ENCODE results near the gene RCBTB2. TPM values are rescaled to one million over a fixed set of nuclear protein-coding genes. Genes with fewer than 3 reads are reported as not detected.
A peak's percentile ranks its signal among the peaks of the same experiment; 100 is the strongest.

RCBTB2 gene
- total RNA-seq, 1 donor from 2014 or later: 4.3 TPM

DNA sequence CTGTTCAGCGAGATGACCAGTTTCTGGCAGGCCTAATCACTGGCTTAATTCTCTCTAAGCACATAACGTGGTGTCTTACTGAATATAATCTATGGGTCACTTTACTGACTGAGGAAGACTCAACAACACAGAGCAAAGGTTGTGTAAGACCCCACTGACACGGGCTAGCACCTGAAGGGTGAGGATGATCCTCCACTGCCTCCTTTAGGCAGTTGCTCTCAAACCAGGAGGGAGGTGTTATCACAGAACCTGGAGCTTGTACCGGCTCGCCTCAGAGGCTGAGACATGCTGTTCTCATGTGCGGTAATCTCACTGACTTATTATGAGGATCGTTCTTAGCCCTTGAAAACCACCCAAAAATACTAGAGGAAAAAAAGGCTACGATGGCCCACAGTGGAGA is 28.3 kb downstream of the RCBTB2 start:
- TF ChIP-seq EZH2 (IDR thresholded peaks at IDR 0.05; ENCODE audit: insufficient read depth, low read length): no peak
- TF ChIP-seq, protein P1, sequence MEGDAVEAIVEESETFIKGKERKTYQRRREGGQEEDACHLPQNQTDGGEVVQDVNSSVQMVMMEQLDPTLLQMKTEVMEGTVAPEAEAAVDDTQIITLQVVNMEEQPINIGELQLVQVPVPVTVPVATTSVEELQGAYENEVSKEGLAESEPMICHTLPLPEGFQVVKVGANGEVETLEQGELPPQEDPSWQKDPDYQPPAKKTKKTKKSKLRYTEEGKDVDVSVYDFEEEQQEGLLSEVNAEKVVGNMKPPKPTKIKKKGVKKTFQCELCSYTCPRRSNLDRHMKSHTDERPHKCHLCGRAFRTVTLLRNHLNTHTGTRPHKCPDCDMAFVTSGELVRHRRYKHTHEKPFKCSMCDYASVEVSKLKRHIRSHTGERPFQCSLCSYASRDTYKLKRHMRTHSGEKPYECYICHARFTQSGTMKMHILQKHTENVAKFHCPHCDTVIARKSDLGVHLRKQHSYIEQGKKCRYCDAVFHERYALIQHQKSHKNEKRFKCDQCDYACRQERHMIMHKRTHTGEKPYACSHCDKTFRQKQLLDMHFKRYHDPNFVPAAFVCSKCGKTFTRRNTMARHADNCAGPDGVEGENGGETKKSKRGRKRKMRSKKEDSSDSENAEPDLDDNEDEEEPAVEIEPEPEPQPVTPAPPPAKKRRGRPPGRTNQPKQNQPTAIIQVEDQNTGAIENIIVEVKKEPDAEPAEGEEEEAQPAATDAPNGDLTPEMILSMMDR (IDR thresholded peaks at IDR 0.05; ENCODE audit: insufficient read depth, low read depth, low read length): no peak
- Histone ChIP-seq H3K27ac (ENCODE audit: low read depth, low read length) (no peak overlapping the region), H3K4me3 (ENCODE audit: insufficient read depth, low read depth, low read length) (no peak overlapping the region), H3K36me3 (ENCODE audit: insufficient read depth, low read length) (no peaks in the 10 kb centered on the region), H3K79me2 (ENCODE audit: insufficient read depth, low read length) (no peaks in the 10 kb centered on the region), H3K9me3 (ENCODE audit: insufficient read depth, low read depth, low read length) (no peaks in the 10 kb centered on the region), H3K4me1 (ENCODE audit: insufficient read depth, low read length) (peaks cover 3% of the 10 kb centered on the region), H3K27me3 (ENCODE audit: insufficient read depth, low read length) (no peaks in the 10 kb centered on the region), H4K20me1 (ENCODE audit: insufficient read depth, low read length) (no peaks in the 10 kb centered on the region), H2AFZ (ENCODE audit: low read depth, low read length) (no peak overlapping the region), H3K9ac (ENCODE audit: low read length) (no peak overlapping the region), H3K4me2 (ENCODE audit: low read length) (no peak overlapping the region)
- Mint-ChIP-seq H3K27me3 (ENCODE audit: low read depth, unreplicated experiment) (no peaks in the 10 kb centered on the region), H3K9me3 (ENCODE audit: unreplicated experiment) (peaks cover 2% of the 10 kb centered on the region), H3K4me1 (ENCODE audit: low read depth, unreplicated experiment) (peaks cover 36% of the 10 kb centered on the region), H3K27ac (ENCODE audit: unreplicated experiment) (no peak overlapping the region), H3K4me3 (ENCODE audit: unreplicated experiment) (no peak overlapping the region), H3K36me3 (ENCODE audit: low read depth, unreplicated experiment) (peaks cover 7% of the 10 kb centered on the region)
- DNase-seq (ENCODE audit: low read depth) (no peak), FAIRE-seq (no peak)

DNA sequence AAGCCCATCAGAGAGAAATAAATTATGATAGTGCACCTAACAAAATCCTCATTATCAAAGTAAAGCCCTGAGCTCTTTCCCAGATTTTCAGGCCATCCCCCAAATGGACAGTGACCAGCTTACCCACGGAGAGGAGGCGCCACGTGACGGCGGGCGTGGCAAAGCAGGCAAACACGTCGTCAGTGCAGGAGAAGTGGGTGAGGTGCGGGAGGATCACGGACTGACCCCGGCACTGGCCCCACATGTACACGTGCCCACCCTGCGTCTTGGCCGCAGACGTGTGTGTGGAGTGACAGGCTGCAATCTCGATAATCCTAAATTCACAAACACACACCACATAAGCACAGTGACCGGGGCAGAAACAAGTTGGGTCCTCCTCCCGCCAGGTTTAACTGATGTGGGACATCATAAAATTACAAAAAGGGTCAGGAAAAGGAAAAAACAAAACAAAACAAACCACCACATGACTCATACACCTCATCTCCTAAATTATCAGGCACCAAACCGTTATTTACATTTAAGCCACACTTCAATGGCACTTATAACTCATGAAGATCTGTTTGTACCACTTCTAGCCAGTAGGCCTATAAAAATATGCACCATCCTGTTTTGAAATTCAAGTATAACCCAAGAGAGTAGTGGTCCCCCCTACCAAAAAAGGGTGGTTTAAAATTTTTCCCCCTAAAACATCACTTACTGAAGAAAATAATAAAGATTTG is 30.1 kb downstream of the RCBTB2 start:
- Histone ChIP-seq H4K20me1 (ENCODE audit: insufficient read depth, low read length) (no peaks in the 10 kb centered on the region), H3K4me1 (ENCODE audit: insufficient read depth, low read length) (peaks cover 3% of the 10 kb centered on the region), H3K27ac (ENCODE audit: low read depth, low read length) (no peak overlapping the region), H3K9ac (ENCODE audit: low read length) (no peak overlapping the region), H3K4me2 (ENCODE audit: low read length) (no peak overlapping the region), H3K9me3 (ENCODE audit: insufficient read depth, low read depth, low read length) (no peaks in the 10 kb centered on the region), H3K79me2 (ENCODE audit: insufficient read depth, low read length) (no peaks in the 10 kb centered on the region), H2AFZ (ENCODE audit: low read depth, low read length) (no peak overlapping the region), H3K27me3 (ENCODE audit: insufficient read depth, low read length) (no peaks in the 10 kb centered on the region), H3K36me3 (ENCODE audit: insufficient read depth, low read length) (no peaks in the 10 kb centered on the region), H3K4me3 (ENCODE audit: insufficient read depth, low read depth, low read length) (no peak overlapping the region)
- no peaks in the 10 kb centered on the region for H3K27me3 Mint-ChIP-seq (ENCODE audit: low read depth, unreplicated experiment)
- no peak for FAIRE-seq
- no peak for DNase-seq (ENCODE audit: low read depth)
- H3K36me3 Mint-ChIP-seq (ENCODE audit: low read depth, unreplicated experiment): peaks cover 7% of the 10 kb centered on the region
- H3K4me3 Mint-ChIP-seq (ENCODE audit: unreplicated experiment): no peak overlapping the region
- H3K27ac Mint-ChIP-seq (ENCODE audit: unreplicated experiment): peak overlapping the region; percentile 47
- peaks cover 46% of the 10 kb centered on the region for H3K4me1 Mint-ChIP-seq (ENCODE audit: low read depth, unreplicated experiment)
- no peak for TF ChIP-seq EZH2 (IDR thresholded peaks at IDR 0.05; ENCODE audit: insufficient read depth, low read length)
- H3K9me3 Mint-ChIP-seq (ENCODE audit: unreplicated experiment): peaks cover 2% of the 10 kb centered on the region

DNA sequence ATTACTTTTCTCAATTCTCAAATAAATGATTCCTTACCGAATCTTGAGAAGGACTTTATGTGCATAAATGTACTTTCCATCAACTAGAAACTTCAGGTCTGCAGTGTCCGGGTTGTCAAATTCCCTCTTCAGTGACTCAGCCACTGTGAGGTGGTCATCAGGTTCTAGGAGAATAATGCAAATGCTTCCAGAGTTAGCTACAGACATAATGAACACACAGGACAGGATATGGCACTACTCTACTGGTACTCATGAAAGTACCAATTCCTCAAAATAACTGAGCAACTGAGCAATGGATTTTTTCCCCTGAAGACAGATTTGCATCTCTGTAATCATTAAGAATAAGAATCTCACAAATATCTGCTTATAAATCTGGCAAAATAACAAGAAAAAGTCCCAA is 31.2 kb downstream of the RCBTB2 start:
- peak; percentile 17 for FAIRE-seq
- no peak overlapping the region for H3K9ac ChIP-seq (ENCODE audit: low read length)
- no peaks in the 10 kb centered on the region for H3K27me3 ChIP-seq (ENCODE audit: insufficient read depth, low read length)
- peak overlapping the region; percentile 36 for H3K4me3 Mint-ChIP-seq (ENCODE audit: unreplicated experiment)
- H3K4me1 Mint-ChIP-seq (ENCODE audit: low read depth, unreplicated experiment): peaks cover 46% of the 10 kb centered on the region
- H3K27ac Mint-ChIP-seq (ENCODE audit: unreplicated experiment): peak overlapping the region; percentile 88
- H3K4me1 ChIP-seq (ENCODE audit: insufficient read depth, low read length): peaks cover 3% of the 10 kb centered on the region
- H3K9me3 Mint-ChIP-seq (ENCODE audit: unreplicated experiment): peaks cover 2% of the 10 kb centered on the region
- H4K20me1 ChIP-seq (ENCODE audit: insufficient read depth, low read length): no peaks in the 10 kb centered on the region
- TF ChIP-seq EZH2 (IDR thresholded peaks at IDR 0.05; ENCODE audit: insufficient read depth, low read length): no peak
- TF ChIP-seq, protein P1 (IDR thresholded peaks at IDR 0.05; ENCODE audit: insufficient read depth, low read depth, low read length): no peak
- no peak overlapping the region for H3K4me2 ChIP-seq (ENCODE audit: low read length)
- no peaks in the 10 kb centered on the region for H3K9me3 ChIP-seq (ENCODE audit: insufficient read depth, low read depth, low read length)
- no peaks in the 10 kb centered on the region for H3K36me3 ChIP-seq (ENCODE audit: insufficient read depth, low read length)
- H2AFZ ChIP-seq (ENCODE audit: low read depth, low read length): no peak overlapping the region
- no peak overlapping the region for H3K27ac ChIP-seq (ENCODE audit: low read depth, low read length)
- no peak for DNase-seq (ENCODE audit: low read depth)
- no peak overlapping the region for H3K4me3 ChIP-seq (ENCODE audit: insufficient read depth, low read depth, low read length)
- H3K79me2 ChIP-seq (ENCODE audit: insufficient read depth, low read length): no peaks in the 10 kb centered on the region
- H3K36me3 Mint-ChIP-seq (ENCODE audit: low read depth, unreplicated experiment): peaks cover 5% of the 10 kb centered on the region
- H3K27me3 Mint-ChIP-seq (ENCODE audit: low read depth, unreplicated experiment): no peaks in the 10 kb centered on the region
